Gastroesophageal sphincter (tissue), 4 donors: ENCODE results near the gene SNRNP200. TPM values are rescaled to one million over a fixed set of nuclear protein-coding genes. Genes with fewer than 3 reads are reported as not detected.

Experiments used
- ATAC-seq: fragments of 150-250 bp; one replicate; pipeline ENCODE4 v1.9.1; 2016; ENCODE audit warnings: mild to moderate bottlenecking, moderate library complexity
- H3K27ac ChIP-seq, 4 donors: fragments of 200-600 bp; sonication (generic) in 3 of 4; 1 replicate in 3 of 4; 2 replicates in 1 of 4; pipeline ENCODE4 v1.5.1; 2016 to 2019
- H3K27me3 ChIP-seq: fragments of 200-600 bp; sonication (generic); one replicate; pipeline ENCODE4 v1.5.1; 2019
- H3K36me3 ChIP-seq, 2 donors: fragments of 200-600 bp; sonication (generic); one replicate each; pipeline ENCODE4 v1.5.1; 2019; ENCODE audit warnings: control low read depth in 1 of 2
- H3K4me1 ChIP-seq, 3 donors: fragments of 200-600 bp; sonication (generic); 1 replicate in 2 of 3; 2 replicates in 1 of 3; pipeline ENCODE4 v1.5.1; 2016 to 2019; ENCODE audit warnings: control low read depth in 2 of 3
- H3K4me3 ChIP-seq, 2 donors: fragments of 200-600 bp; sonication (generic); one replicate each; pipeline ENCODE4 v1.5.1; 2019; ENCODE audit warnings: mild to moderate bottlenecking in 1 of 2, moderate library complexity in 1 of 2
- H3K9me3 ChIP-seq, 3 donors: fragments of 200-600 bp; sonication (generic); one replicate each; pipeline ENCODE4 v1.5.1; 2017 to 2019; ENCODE audit warnings: control low read depth in 2 of 3
- CTCF ChIP-seq, 4 experiments: fragments of 200-600 bp in 2 of 4; fragments of 450-650 bp in 2 of 4; sonication (generic) in 1 of 4; IDR thresholded peaks; one replicate each; pipeline ENCODE4 v1.5.1; 2017 to 2019; ENCODE audit warnings: antibody characterized with exemption in 4 of 4, mild to moderate bottlenecking in 2 of 4, moderate library complexity in 2 of 4
- EP300 ChIP-seq: sonication (generic); formaldehyde crosslinking; IDR thresholded peaks from one replicate; pipeline ENCODE4 v1.6.1; 2017; ENCODE audit warnings: antibody characterized with exemption, mild to moderate bottlenecking
- POLR2A ChIP-seq, 2 donors: fragments of 450-650 bp; IDR thresholded peaks; one replicate each; pipeline ENCODE4 v1.6.1; 2017; ENCODE audit warnings: antibody characterized with exemption in 2 of 2, mild to moderate bottlenecking in 2 of 2, moderate library complexity in 1 of 2
- POLR2AphosphoS5 ChIP-seq: sonication (generic); formaldehyde crosslinking; IDR thresholded peaks from one replicate; pipeline ENCODE4 v1.6.1; 2017; ENCODE audit warnings: antibody characterized with exemption
- WGBS, 2 donors: methylation state at CpG; one replicate each; pipeline ENCODE4 v1.1.5; 2018; ENCODE audit warnings: low coverage in 1 of 2; 5-methylcytosine and 5-hydroxymethylcytosine counted together
- total RNA-seq, 4 donors: library from RNA; depleted of rRNA; stranded (reverse); fragments of >200 nt; gene quantifications; one replicate each; pipeline ENCODE4 v1.1.0, GENCODE V29; 2016

SNRNP200 gene
- total RNA-seq: 100 to 1,000 TPM in 2 of 4 donors, 10 to 100 TPM in 2; 63.4 to 108 (median 98.3) TPM

GRCh38 chr2:96305091-96305978 lies at the start of gene SNRNP200:
Gene SNRNP200 (minus strand): TSS chr2:96305546. CDS start chr2:96305437, 109 bp downstream.
- Histone ChIP-seq H3K36me3 (peaks cover 0 to 36% of the 10 kb centered on the region in 2 donors), H3K9me3 (no peaks in the 10 kb centered on the region), H3K27ac (peak within 1 kb of the TSS; percentile 74 to 87 (median 80)), H3K4me1 (peaks cover 0 to 50% (median 11%) of the 10 kb centered on the region in 3 donors), H3K27me3 (no peaks in the 10 kb centered on the region), H3K4me3 (peak within 1 kb of the TSS; percentile 67 to 90)
- ATAC-seq: peak; percentile 96
- 2 to 3% methylated on average over 15 to 23 of the region's 61 CpGs for WGBS, 2 donors
- TF ChIP-seq CTCF (IDR thresholded peaks at IDR 0.05) (peak in 1 of 4 experiments; percentile 4), POLR2AphosphoS5 (peak; percentile 92), POLR2A (IDR thresholded peaks at IDR 0.05) (peak; percentile 77), EP300 (no peak)

DNA sequence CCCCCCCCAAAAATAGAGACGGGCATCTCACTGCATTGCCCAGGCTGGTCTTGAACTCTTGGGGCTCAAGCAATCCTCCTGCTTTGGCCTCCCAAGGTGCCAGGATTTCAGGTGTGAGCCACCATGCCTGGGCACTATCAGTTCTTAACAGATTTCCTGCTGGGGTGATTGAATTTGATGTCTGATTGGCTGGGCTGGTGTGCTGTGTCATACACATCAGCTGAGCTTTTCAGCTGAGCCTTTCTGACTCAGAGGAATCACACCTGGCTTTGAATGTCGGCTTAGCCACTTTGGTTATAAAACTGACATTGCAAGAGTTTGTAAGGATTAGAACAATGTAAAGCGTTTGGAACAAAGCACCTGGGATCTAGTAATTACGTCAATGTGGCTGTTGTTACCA lies 49.1 kb upstream of the SNRNP200 start:
- Histone ChIP-seq H3K27ac (no peak overlapping the region), H3K4me1 (peaks cover 0 to 7% (median 0%) of the 10 kb centered on the region in 3 donors), H3K36me3 (no peaks in the 10 kb centered on the region), H3K27me3 (no peaks in the 10 kb centered on the region), H3K9me3 (no peaks in the 10 kb centered on the region), H3K4me3 (no peak overlapping the region)
- TF ChIP-seq POLR2AphosphoS5 (no peak), EP300 (no peak), CTCF (IDR thresholded peaks at IDR 0.05) (no peak), POLR2A (IDR thresholded peaks at IDR 0.05) (no peak)
- no peak for ATAC-seq
- WGBS, 2 donors: 76 to 100% methylated on average over 2 to 4 of the region's 4 CpGs

GRCh38 chr2:96353606-96354101 lies 48.3 kb upstream of the SNRNP200 start:
- H3K27ac ChIP-seq: peak overlapping the region in 3 of 4 donors; percentile 19 to 66 (median 28)
- no peaks in the 10 kb centered on the region for H3K36me3 ChIP-seq
- peak; percentile 60 for ATAC-seq
- H3K4me3 ChIP-seq: no peak overlapping the region
- TF ChIP-seq POLR2A (IDR thresholded peaks at IDR 0.05) (no peak), POLR2AphosphoS5 (no peak), EP300 (no peak), CTCF (IDR thresholded peaks at IDR 0.05) (no peak)
- H3K4me1 ChIP-seq: peaks cover 0 to 7% (median 0%) of the 10 kb centered on the region in 3 donors
- 80% methylated on average over 4 of the region's 4 CpGs; no CpG with 5 or more reads in 1 of the 2 donors for WGBS, 2 donors
- H3K9me3 ChIP-seq: no peaks in the 10 kb centered on the region
- H3K27me3 ChIP-seq: no peaks in the 10 kb centered on the region

- Histone ChIP-seq H3K4me3 (no peak overlapping the region), H3K27ac (peak overlapping the region in 3 of 4 donors; percentile 19 to 60 (median 28)), H3K36me3 (no peaks in the 10 kb centered on the region), H3K27me3 (no peaks in the 10 kb centered on the region), H3K4me1 (peaks cover 0 to 7% (median 0%) of the 10 kb centered on the region in 3 donors), H3K9me3 (no peaks in the 10 kb centered on the region)
- ATAC-seq: peak; percentile 16
- WGBS, 2 donors: 57 to 62% methylated on average over 2 to 7 of the region's 9 CpGs
- TF ChIP-seq CTCF (IDR thresholded peaks at IDR 0.05): no peak
- no peak for TF ChIP-seq EP300
- TF ChIP-seq POLR2A (IDR thresholded peaks at IDR 0.05): no peak
- no peak for TF ChIP-seq POLR2AphosphoS5
Measured at GRCh38 chr2:96353032-96353561, 47.8 kb upstream of the SNRNP200 start.
